ENCODE results near the gene PLCB4. TPM values are rescaled to one million over a fixed set of nuclear protein-coding genes. Genes with fewer than 3 reads are reported as not detected.

The PLCB4 gene
- total RNA-seq, 1 donor from 2014 or later: 1.6 TPM

DNA sequence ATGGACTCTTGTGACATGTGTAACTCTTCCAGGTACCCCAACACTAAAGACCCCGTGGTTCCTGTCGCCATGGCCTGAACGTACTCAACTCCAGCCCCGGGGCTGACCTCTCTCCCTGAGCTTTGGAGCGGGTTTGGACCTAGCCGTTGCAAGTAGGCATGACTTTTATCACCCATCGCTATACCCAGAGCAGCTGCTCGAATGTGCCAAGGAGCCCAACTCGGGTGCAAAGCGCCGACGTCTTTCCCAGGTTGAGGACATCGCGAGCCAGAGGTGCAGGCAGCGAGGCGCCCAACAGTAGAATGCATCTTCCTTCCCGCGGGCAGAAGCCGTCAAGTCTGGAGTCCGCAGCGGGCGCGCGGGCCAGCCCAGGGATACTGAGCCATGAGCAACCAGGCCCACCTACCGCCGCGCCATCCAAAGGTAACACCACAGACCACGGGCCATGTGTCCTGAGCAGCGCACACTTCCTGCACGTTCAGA, 439.9 kb downstream of the PLCB4 start:
- peaks cover 37% of the 10 kb centered on the region for H3K27me3 ChIP-seq (ENCODE audit: control insufficient read depth, insufficient read depth, low read length)
- H3K4me3 ChIP-seq (ENCODE audit: low read depth, low read length): no peak overlapping the region
- TF ChIP-seq, protein P1, sequence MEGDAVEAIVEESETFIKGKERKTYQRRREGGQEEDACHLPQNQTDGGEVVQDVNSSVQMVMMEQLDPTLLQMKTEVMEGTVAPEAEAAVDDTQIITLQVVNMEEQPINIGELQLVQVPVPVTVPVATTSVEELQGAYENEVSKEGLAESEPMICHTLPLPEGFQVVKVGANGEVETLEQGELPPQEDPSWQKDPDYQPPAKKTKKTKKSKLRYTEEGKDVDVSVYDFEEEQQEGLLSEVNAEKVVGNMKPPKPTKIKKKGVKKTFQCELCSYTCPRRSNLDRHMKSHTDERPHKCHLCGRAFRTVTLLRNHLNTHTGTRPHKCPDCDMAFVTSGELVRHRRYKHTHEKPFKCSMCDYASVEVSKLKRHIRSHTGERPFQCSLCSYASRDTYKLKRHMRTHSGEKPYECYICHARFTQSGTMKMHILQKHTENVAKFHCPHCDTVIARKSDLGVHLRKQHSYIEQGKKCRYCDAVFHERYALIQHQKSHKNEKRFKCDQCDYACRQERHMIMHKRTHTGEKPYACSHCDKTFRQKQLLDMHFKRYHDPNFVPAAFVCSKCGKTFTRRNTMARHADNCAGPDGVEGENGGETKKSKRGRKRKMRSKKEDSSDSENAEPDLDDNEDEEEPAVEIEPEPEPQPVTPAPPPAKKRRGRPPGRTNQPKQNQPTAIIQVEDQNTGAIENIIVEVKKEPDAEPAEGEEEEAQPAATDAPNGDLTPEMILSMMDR (IDR thresholded peaks at IDR 0.05; ENCODE audit: insufficient read depth, low read length, severe bottlenecking): no peak
- FAIRE-seq: no peak
- no peak for DNase-seq (ENCODE audit: low read depth)
- no peaks in the 10 kb centered on the region for H3K36me3 ChIP-seq (ENCODE audit: control insufficient read depth, insufficient read depth, low read length)

DNA sequence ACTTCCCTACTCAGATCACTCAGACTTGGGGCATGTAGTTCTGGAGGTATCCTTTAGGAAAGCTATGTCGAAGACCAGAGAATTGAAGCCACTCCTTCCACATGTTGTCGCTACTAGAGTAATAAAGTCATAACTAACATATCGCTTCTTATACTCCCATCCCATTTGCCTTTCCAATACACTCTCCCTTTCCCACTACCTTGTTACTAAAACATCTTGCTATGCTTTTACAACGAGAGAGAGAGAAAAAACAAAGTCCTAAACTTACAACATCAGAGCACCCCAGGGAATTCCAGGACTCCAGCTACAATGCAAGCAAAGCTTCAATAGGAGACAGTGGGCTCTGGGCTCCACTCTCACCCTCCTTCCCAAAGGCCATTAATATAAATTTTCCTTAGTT, 440.4 kb downstream of the PLCB4 start:
- DNase-seq (ENCODE audit: low read depth) (no peak), FAIRE-seq (no peak)
- TF ChIP-seq, protein P1 (IDR thresholded peaks at IDR 0.05; ENCODE audit: insufficient read depth, low read length, severe bottlenecking): no peak
- Histone ChIP-seq H3K36me3 (ENCODE audit: control insufficient read depth, insufficient read depth, low read length) (no peaks in the 10 kb centered on the region), H3K4me3 (ENCODE audit: low read depth, low read length) (no peak overlapping the region), H3K27me3 (ENCODE audit: control insufficient read depth, insufficient read depth, low read length) (peaks cover 41% of the 10 kb centered on the region)

DNA sequence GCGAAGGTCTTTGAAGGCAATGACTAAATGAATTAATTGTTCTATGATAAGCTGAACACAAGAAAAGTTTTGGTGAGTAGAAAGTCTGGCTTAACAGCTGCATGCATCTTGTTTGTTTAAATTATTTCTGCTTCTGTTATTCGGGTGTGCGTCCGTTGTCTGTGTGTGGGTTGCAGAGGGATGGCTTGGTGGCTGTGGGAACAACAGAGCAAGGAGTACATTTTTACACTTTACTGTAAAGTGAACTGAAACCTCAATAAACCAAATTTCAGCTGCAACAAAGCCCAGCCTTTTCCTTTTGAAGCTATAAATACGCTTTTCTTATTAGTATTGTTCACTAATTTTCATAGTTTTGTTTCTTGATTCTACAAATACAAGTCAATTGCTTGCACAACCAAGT, 442.0 kb downstream of the PLCB4 start:
- TF ChIP-seq, protein P1 (IDR thresholded peaks at IDR 0.05; ENCODE audit: insufficient read depth, low read length, severe bottlenecking): no peak
- Histone ChIP-seq H3K4me3 (ENCODE audit: low read depth, low read length) (no peak overlapping the region), H3K27me3 (ENCODE audit: control insufficient read depth, insufficient read depth, low read length) (peaks cover 45% of the 10 kb centered on the region), H3K36me3 (ENCODE audit: control insufficient read depth, insufficient read depth, low read length) (no peaks in the 10 kb centered on the region)
- FAIRE-seq (no peak), DNase-seq (ENCODE audit: low read depth) (no peak)

DNA sequence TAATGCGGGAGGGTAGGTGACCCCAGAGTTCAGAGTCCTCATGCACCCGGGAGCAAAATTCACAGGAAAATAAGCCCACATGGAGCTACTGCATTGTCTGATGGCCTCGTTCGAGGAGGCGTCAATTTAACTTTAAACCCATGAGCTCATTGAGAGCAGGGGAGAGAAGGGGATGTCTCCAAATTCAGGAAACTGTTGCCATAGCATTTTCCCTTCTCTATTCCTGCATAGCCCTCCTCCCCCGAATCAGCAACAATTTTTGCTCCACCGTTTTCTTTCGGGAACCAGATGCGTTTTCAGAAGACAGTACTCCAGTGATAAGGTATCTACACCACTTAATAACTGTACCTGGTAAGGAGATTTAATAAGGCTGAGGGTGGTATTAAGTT, 445.2 kb downstream of the PLCB4 start:
- TF ChIP-seq, protein P1 (IDR thresholded peaks at IDR 0.05; ENCODE audit: insufficient read depth, low read length, severe bottlenecking): no peak

DNA sequence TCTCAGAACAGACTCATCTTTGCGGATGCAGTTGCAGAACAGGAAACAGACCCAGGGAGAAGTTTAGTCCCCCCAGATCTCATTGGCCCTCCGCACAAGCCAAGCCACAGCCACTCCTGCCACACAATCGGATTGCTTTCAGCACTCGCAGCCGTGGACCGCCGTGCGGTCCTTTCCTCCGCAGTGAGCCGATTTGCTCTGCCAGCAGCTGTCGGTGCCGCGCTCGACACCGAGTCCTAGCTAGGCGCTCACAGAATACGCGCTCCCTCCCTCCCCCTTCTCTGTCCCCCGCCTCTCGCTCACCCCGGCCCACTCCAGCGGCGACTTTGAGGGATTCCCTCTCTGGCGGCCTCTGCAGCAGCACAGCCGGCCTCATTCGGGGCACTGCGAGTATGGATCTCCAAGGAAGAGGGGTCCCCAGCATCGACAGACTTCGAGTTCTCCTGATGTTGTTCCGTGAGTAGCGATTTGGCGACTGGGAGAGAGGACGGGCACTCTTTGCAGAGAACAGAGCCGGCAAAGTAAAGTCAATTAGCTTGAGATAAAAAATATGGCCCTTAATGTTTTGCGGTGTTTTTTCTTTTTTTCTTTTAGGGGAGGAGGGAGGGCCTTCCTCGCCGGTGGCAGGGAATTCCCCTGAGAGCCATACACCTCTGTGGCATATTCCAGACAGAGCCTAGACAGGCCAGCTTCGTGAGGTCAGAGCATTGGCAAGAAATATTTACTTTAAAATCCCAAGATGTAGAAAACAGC, 445.8 kb downstream of the PLCB4 start, which contains the start of gene LAMP5:
TSS of gene LAMP5 (plus strand) at position 130 of the 753 bp plus-strand sequence. CDS start at position 393, 263 bp downstream.
- DNase-seq (ENCODE audit: low read depth) (peak; percentile 5), FAIRE-seq (no peak)
- TF ChIP-seq, protein P1 (IDR thresholded peaks at IDR 0.05; ENCODE audit: insufficient read depth, low read length, severe bottlenecking): no peak
- Histone ChIP-seq H3K4me3 (ENCODE audit: low read depth, low read length) (no peak within 1 kb of the TSS), H3K36me3 (ENCODE audit: control insufficient read depth, insufficient read depth, low read length) (no peaks in the 10 kb centered on the region), H3K27me3 (ENCODE audit: control insufficient read depth, insufficient read depth, low read length) (peaks cover 32% of the 10 kb centered on the region)

More for the DNA sequence above, 445.2 kb downstream of the PLCB4 start:
- no peaks in the 10 kb centered on the region for H3K36me3 ChIP-seq (ENCODE audit: control insufficient read depth, insufficient read depth, low read length)
- H3K27me3 ChIP-seq (ENCODE audit: control insufficient read depth, insufficient read depth, low read length): peaks cover 35% of the 10 kb centered on the region
- DNase-seq (ENCODE audit: low read depth): no peak
- H3K4me3 ChIP-seq (ENCODE audit: low read depth, low read length): no peak overlapping the region
- no peak for FAIRE-seq
